HepG2 (cell line): Measurements from ENCODE around the gene DNAJC5. TPM values are rescaled to one million over a fixed set of nuclear protein-coding genes. Genes with fewer than 3 reads are reported as not detected.

Experiments used
- CEBPG ChIP-seq: IDR thresholded peaks from 2 replicates; pipeline ENCODE4 v1.6.1; 2016
- DPF2 ChIP-seq: sonication (generic); formaldehyde crosslinking; IDR thresholded peaks from 2 replicates; pipeline ENCODE4 v1.4.0; 2020; ENCODE audit warnings: mild to moderate bottlenecking, low read depth, missing genetic modification reagents, borderline replicate concordance
- FOXO4 ChIP-seq: sonication (generic); formaldehyde crosslinking; conservative IDR thresholded peaks from 2 replicates; pipeline ENCODE4 v1.8.1; 2023; ENCODE audit warnings: missing genetic modification reagents
- HCFC1 ChIP-seq: fragments of 150-350 bp; IDR thresholded peaks from 2 replicates; pipeline ENCODE4 v1.6.1; 2014; ENCODE audit warnings: low read depth, low read length
- JUN ChIP-seq: sonication (generic); formaldehyde crosslinking; IDR thresholded peaks from 2 replicates; pipeline ENCODE4 v1.4.0; 2020; ENCODE audit warnings: mild to moderate bottlenecking, missing genetic modification reagents
- MXD3 ChIP-seq: IDR thresholded peaks from 2 replicates; pipeline ENCODE4 v1.6.1; 2016; ENCODE audit warnings: mild to moderate bottlenecking, missing biosample characterization, missing genetic modification reagents
- SRSF1 ChIP-seq: fragments of 200-400 bp; formaldehyde crosslinking; optimal IDR thresholded peaks from 2 replicates; pipeline ENCODE3; 2017; ENCODE audit warnings: mild to moderate bottlenecking, low read depth, low read length, moderate library complexity
- SSRP1 ChIP-seq: IDR thresholded peaks from 2 replicates; pipeline ENCODE4 v1.6.1; 2016; ENCODE audit warnings: control low read depth
- ZNF205 ChIP-seq: IDR thresholded peaks from 2 replicates; pipeline ENCODE4 v1.6.1; 2018; ENCODE audit warnings: missing biosample characterization, missing genetic modification reagents
- ZNF207 ChIP-seq: fragments of 450-650 bp; IDR thresholded peaks from 2 replicates; pipeline ENCODE4 v1.6.1; 2016; ENCODE audit warnings: antibody characterized with exemption, borderline replicate concordance
- ZNF780A ChIP-seq: sonication (generic); formaldehyde crosslinking; IDR thresholded peaks from 2 replicates; pipeline ENCODE4 v1.8.0; 2022; ENCODE audit warnings: mild to moderate bottlenecking, missing genetic modification reagents, moderate library complexity
- ZNF891 ChIP-seq: sonication (generic); formaldehyde crosslinking; IDR thresholded peaks from 2 replicates; pipeline ENCODE4 v1.5.0; 2020; ENCODE audit warnings: mild to moderate bottlenecking, missing genetic modification reagents
- ZZZ3 ChIP-seq: sonication (generic); formaldehyde crosslinking; IDR thresholded peaks from 2 replicates; pipeline ENCODE4 v1.4.0; 2020; ENCODE audit warnings: missing genetic modification reagents, mild to moderate bottlenecking, borderline replicate concordance
- polyA plus RNA-seq, 8 experiments: library from polyadenylated mRNA; depleted of rRNA in 3 of 8; stranded (reverse) in 7 of 8; unstranded in 1 of 8; fragments of >200 nt; fragmentation: Illumina TruSeq in 4 of 8; extraction: Trizol in 4 of 8; gene quantifications; 2 replicates each; pipeline versions ENCODE4 v1.2.1 to v1.2.3, GENCODE V29; 2011 to 2016; ENCODE audit warnings: low read depth in 4 of 8, missing spikeins in 1 of 8, mixed read lengths in 1 of 8; ENCODE audit not compliant: insufficient read depth in 1 of 8
- total RNA-seq, 5 experiments: library from RNA; depleted of rRNA; stranded (reverse); fragments of >200 nt; fragmentation: Illumina TruSeq; extraction: Trizol; gene quantifications; 2 replicates each; pipeline ENCODE4 v1.2.3, GENCODE V29; 2016; ENCODE audit warnings: low read depth in 1 of 5

DNAJC5 gene
- total and polyA plus RNA-seq, 2 of the 13 experiments (the other 11 are each of a cell fraction or from before 2014, with no cell fraction given), result 42.8 to 64.5 TPM

GRCh38 chr20:63977739-63978276 is 82.9 kb downstream of the DNAJC5 start (continued):
- TF ChIP-seq ZNF891 (CRISPR knock-in tag), result peak; percentile 32; the same call in 1 of the 2 replicates
- peak; percentile 90 for TF ChIP-seq MXD3 (CRISPR knock-in tag)
- peak; percentile 75 for TF ChIP-seq ZNF205 (CRISPR knock-in tag)
- TF ChIP-seq SSRP1 (CRISPR knock-in tag), result peak; percentile 84; the same call in 1 of the 2 replicates
- TF ChIP-seq FOXO4, result no peak
- TF ChIP-seq DPF2 (CRISPR knock-in tag), result peak; percentile 77; the same call in 1 of the 2 replicates
- 0 out of 2 replicates have a peak, but pooled peaks have one; percentile 72 for TF ChIP-seq ZNF780A
- TF ChIP-seq JUN (CRISPR knock-in tag), result peak; percentile 93
- TF ChIP-seq HCFC1, result peak; percentile 4; the same call in 1 of the 2 replicates
- peak; percentile 11 for TF ChIP-seq SRSF1
- no peak for TF ChIP-seq ZNF207
- TF ChIP-seq ZZZ3, result peak; percentile 81; the same call in 1 of the 2 replicates
- TF ChIP-seq CEBPG (CRISPR knock-in tag), result peak; percentile 56
